HepG2 (cell line): ENCODE data around the gene ITGA7. TPM values are rescaled to one million over a fixed set of nuclear protein-coding genes. Genes with fewer than 3 reads are reported as not detected.

Experiments used
- FOXJ3 ChIP-seq: sonication (generic); formaldehyde crosslinking; IDR thresholded peaks from 2 replicates; pipeline ENCODE4 v1.4.0; 2020; ENCODE audit warnings: missing genetic modification reagents, mild to moderate bottlenecking, borderline replicate concordance
- JDP2 ChIP-seq: sonication (generic); formaldehyde crosslinking; IDR thresholded peaks from 2 replicates; pipeline ENCODE4 v1.8.1; 2022; ENCODE audit warnings: missing genetic modification reagents, borderline replicate concordance
- KLF9 ChIP-seq: IDR thresholded peaks from 2 replicates; pipeline ENCODE4 v1.6.1; 2016; ENCODE audit warnings: low read depth
- MEIS1 ChIP-seq: sonication (generic); formaldehyde crosslinking; IDR thresholded peaks from 2 replicates; pipeline ENCODE4 v1.9.0; 2021; ENCODE audit warnings: mild to moderate bottlenecking, missing genetic modification reagents, moderate library complexity, borderline replicate concordance
- PHF20 ChIP-seq: sonication (generic); formaldehyde crosslinking; IDR thresholded peaks from 2 replicates; pipeline ENCODE4 v1.5.0; 2020; ENCODE audit warnings: mild to moderate bottlenecking, missing genetic modification reagents
- PITX1 ChIP-seq: sonication (generic); formaldehyde crosslinking; IDR thresholded peaks from 2 replicates; pipeline ENCODE4 v1.5.1; 2020; ENCODE audit warnings: mild to moderate bottlenecking, missing genetic modification reagents
- PLRG1 ChIP-seq: fragments of 450-650 bp; conservative IDR thresholded peaks from 2 replicates; pipeline ENCODE4 v1.6.1; 2016
- RCOR2 ChIP-seq: IDR thresholded peaks from 2 replicates; pipeline ENCODE4 v1.6.1; 2016; ENCODE audit warnings: missing biosample characterization, missing genetic modification reagents
- REPIN1 ChIP-seq: sonication (generic); formaldehyde crosslinking; IDR thresholded peaks from 2 replicates; pipeline ENCODE4 v1.8.0; 2022; ENCODE audit warnings: missing genetic modification reagents, low read depth, mild to moderate bottlenecking, borderline replicate concordance
- SALL2 ChIP-seq: sonication (generic); formaldehyde crosslinking; IDR thresholded peaks from 2 replicates; pipeline ENCODE4 v1.8.1; 2023; ENCODE audit warnings: mild to moderate bottlenecking, missing genetic modification reagents, inconsistent platforms
- TP53 ChIP-seq: sonication (generic); formaldehyde crosslinking; conservative IDR thresholded peaks from 2 replicates; pipeline ENCODE4 v1.4.0; 2020; ENCODE audit warnings: missing genetic modification reagents
- ZC3H4 ChIP-seq: sonication (generic); formaldehyde crosslinking; IDR thresholded peaks from 2 replicates; pipeline ENCODE4 v1.4.0; 2020; ENCODE audit warnings: missing genetic modification reagents, borderline replicate concordance
- ZNF660 ChIP-seq: sonication (generic); formaldehyde crosslinking; IDR thresholded peaks from 2 replicates; pipeline ENCODE4 v1.5.1; 2020; ENCODE audit warnings: mild to moderate bottlenecking, low read depth, missing genetic modification reagents, borderline replicate concordance
- polyA plus RNA-seq, 8 experiments: library from polyadenylated mRNA; depleted of rRNA in 3 of 8; stranded (reverse) in 7 of 8; unstranded in 1 of 8; fragments of >200 nt; fragmentation: Illumina TruSeq in 4 of 8; extraction: Trizol in 4 of 8; gene quantifications; 2 replicates each; pipeline versions ENCODE4 v1.2.1 to v1.2.3, GENCODE V29; 2011 to 2016; ENCODE audit warnings: low read depth in 4 of 8, missing spikeins in 1 of 8, mixed read lengths in 1 of 8; ENCODE audit not compliant: insufficient read depth in 1 of 8
- total RNA-seq, 5 experiments: library from RNA; depleted of rRNA; stranded (reverse); fragments of >200 nt; fragmentation: Illumina TruSeq; extraction: Trizol; gene quantifications; 2 replicates each; pipeline ENCODE4 v1.2.3, GENCODE V29; 2016; ENCODE audit warnings: low read depth in 1 of 5
- TF ChIP-seq, protein P1 (sequence below), 2 experiments: sonication (generic) in 1 of 2; formaldehyde crosslinking in 1 of 2; IDR thresholded peaks; 2 replicates each; pipeline versions ENCODE4 v1.6.1 to v1.9.0; 2014 to 2022; ENCODE audit warnings: antibody characterized with exemption in 1 of 2, borderline replicate concordance in 1 of 2, inconsistent platforms in 1 of 2, low read depth in 1 of 2, missing genetic modification reagents in 1 of 2
- TF ChIP-seq, protein P2 (sequence below): sonication (generic); formaldehyde crosslinking; IDR thresholded peaks from 2 replicates; pipeline ENCODE4 v1.5.1; 2020; ENCODE audit warnings: missing genetic modification reagents, mild to moderate bottlenecking, borderline replicate concordance
- TF ChIP-seq, protein P3 (sequence below): sonication (generic); formaldehyde crosslinking; IDR thresholded peaks from 2 replicates; pipeline ENCODE4 v1.4.0; 2020; ENCODE audit warnings: missing genetic modification reagents
- TF ChIP-seq, protein P4 (sequence below): sonication (generic); formaldehyde crosslinking; IDR thresholded peaks from 2 replicates; pipeline ENCODE4 v1.8.1; 2023; ENCODE audit warnings: missing genetic modification reagents, inconsistent platforms, borderline replicate concordance

Gene ITGA7
- total and polyA plus RNA-seq, 2 of the 13 experiments (the other 11 are each of a cell fraction or from before 2014, with no cell fraction given), result 0.65 to 0.75 TPM

DNA sequence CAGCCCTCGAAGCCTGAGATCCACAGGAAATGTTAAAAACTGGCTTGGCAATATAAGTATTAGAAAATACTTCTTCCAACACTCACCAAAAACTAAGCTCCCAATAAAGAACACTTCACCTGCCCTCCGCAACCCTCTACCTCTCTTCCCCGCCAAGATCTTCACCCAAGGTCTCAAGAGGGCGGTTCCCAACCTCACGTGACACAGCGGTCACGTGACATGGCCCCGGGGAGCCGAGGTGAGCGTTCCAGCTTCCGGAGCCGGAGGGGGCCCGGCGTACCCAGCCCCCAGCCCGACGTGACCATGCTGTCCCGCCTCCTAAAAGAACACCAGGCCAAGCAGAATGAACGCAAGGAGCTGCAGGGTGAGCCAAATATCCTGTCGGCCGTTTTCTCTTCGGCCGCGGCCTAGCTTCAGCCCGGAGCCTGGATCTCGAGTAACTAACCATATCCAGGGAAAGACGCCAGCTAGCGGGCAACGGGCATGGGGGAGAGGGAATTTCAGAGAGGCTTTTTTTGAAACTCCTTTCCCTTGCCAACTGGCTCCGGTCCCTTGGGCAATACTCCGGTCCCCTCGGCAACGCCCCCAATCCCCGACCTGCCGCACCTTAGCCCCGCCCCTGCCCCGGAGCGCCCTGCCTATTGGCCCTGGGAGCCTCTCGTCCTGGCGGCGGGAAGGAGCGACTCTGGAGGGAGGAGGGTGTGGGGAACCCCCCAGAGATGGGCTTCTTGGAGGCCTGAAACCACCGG is 8.3 kb upstream of the ITGA7 start, which contains the start of gene BLOC1S1 (continued):
- TF ChIP-seq, protein P1, sequence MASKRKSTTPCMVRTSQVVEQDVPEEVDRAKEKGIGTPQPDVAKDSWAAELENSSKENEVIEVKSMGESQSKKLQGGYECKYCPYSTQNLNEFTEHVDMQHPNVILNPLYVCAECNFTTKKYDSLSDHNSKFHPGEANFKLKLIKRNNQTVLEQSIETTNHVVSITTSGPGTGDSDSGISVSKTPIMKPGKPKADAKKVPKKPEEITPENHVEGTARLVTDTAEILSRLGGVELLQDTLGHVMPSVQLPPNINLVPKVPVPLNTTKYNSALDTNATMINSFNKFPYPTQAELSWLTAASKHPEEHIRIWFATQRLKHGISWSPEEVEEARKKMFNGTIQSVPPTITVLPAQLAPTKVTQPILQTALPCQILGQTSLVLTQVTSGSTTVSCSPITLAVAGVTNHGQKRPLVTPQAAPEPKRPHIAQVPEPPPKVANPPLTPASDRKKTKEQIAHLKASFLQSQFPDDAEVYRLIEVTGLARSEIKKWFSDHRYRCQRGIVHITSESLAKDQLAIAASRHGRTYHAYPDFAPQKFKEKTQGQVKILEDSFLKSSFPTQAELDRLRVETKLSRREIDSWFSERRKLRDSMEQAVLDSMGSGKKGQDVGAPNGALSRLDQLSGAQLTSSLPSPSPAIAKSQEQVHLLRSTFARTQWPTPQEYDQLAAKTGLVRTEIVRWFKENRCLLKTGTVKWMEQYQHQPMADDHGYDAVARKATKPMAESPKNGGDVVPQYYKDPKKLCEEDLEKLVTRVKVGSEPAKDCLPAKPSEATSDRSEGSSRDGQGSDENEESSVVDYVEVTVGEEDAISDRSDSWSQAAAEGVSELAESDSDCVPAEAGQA (IDR thresholded peaks at IDR 0.05; ENCODE audit: low read depth), result peak; percentile 51; the same call in 1 of the 2 replicates
- TF ChIP-seq, protein P1 (CRISPR knock-in tag; IDR thresholded peaks at IDR 0.05; ENCODE audit: borderline replicate concordance), result no peak
- TF ChIP-seq SALL2 (CRISPR knock-in tag), result no peak; the same call in 1 of the 2 replicates
- no peak for TF ChIP-seq RCOR2 (CRISPR knock-in tag)
- TF ChIP-seq TP53 (CRISPR knock-in tag), result no peak
- TF ChIP-seq KLF9, result no peak
- TF ChIP-seq PLRG1, result no peak
- TF ChIP-seq JDP2 (CRISPR knock-in tag), result no peak
- TF ChIP-seq FOXJ3 (CRISPR knock-in tag), result no peak
- 0 out of 2 replicates have a peak, but pooled peaks have one; percentile 31 for TF ChIP-seq PITX1 (CRISPR knock-in tag)
- no peak for TF ChIP-seq ZNF660 (CRISPR knock-in tag)
- 0 out of 2 replicates have a peak, but pooled peaks have one; percentile 47 for TF ChIP-seq MEIS1 (CRISPR knock-in tag)
- TF ChIP-seq, protein P2, sequence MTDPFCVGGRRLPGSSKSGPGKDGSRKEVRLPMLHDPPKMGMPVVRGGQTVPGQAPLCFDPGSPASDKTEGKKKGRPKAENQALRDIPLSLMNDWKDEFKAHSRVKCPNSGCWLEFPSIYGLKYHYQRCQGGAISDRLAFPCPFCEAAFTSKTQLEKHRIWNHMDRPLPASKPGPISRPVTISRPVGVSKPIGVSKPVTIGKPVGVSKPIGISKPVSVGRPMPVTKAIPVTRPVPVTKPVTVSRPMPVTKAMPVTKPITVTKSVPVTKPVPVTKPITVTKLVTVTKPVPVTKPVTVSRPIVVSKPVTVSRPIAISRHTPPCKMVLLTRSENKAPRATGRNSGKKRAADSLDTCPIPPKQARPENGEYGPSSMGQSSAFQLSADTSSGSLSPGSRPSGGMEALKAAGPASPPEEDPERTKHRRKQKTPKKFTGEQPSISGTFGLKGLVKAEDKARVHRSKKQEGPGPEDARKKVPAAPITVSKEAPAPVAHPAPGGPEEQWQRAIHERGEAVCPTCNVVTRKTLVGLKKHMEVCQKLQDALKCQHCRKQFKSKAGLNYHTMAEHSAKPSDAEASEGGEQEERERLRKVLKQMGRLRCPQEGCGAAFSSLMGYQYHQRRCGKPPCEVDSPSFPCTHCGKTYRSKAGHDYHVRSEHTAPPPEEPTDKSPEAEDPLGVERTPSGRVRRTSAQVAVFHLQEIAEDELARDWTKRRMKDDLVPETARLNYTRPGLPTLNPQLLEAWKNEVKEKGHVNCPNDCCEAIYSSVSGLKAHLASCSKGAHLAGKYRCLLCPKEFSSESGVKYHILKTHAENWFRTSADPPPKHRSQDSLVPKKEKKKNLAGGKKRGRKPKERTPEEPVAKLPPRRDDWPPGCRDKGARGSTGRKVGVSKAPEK, result no peak
- peak; percentile 100 for TF ChIP-seq PHF20 (CRISPR knock-in tag)
- TF ChIP-seq REPIN1 (CRISPR knock-in tag), result peak; percentile 61; the same call in 1 of the 2 replicates
- TF ChIP-seq, protein P3, sequence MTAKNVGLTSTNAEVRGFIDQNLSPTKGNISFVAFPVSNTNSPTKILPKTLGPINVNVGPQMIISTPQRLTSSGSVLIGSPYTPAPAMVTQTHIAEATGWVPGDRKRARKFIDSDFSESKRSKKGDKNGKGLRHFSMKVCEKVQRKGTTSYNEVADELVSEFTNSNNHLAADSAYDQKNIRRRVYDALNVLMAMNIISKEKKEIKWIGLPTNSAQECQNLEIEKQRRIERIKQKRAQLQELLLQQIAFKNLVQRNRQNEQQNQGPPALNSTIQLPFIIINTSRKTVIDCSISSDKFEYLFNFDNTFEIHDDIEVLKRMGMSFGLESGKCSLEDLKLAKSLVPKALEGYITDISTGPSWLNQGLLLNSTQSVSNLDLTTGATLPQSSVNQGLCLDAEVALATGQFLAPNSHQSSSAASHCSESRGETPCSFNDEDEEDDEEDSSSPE (CRISPR knock-in tag), result peak; percentile 77; the same call in 1 of the 2 replicates
- TF ChIP-seq, protein P4, sequence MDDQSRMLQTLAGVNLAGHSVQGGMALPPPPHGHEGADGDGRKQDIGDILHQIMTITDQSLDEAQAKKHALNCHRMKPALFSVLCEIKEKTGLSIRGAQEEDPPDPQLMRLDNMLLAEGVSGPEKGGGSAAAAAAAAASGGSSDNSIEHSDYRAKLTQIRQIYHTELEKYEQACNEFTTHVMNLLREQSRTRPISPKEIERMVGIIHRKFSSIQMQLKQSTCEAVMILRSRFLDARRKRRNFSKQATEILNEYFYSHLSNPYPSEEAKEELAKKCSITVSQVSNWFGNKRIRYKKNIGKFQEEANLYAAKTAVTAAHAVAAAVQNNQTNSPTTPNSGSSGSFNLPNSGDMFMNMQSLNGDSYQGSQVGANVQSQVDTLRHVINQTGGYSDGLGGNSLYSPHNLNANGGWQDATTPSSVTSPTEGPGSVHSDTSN (CRISPR knock-in tag), result no peak
- peak; percentile 57; the same call in 1 of the 2 replicates for TF ChIP-seq ZC3H4
